Measurements from ENCODE around the gene CTNNA3. TPM values are rescaled to one million over a fixed set of nuclear protein-coding genes. Genes with fewer than 3 reads are reported as not detected.
"Not testable (repeated sequence)": the region's sequence is repeated elsewhere in the genome, so short reads cannot be mapped to it uniquely, and the experiment has no call there.

The CTNNA3 gene
- total RNA-seq, 1 donor, result not detected

GRCh38 chr10:66368146-66368545, 1327.8 kb downstream of the CTNNA3 start:
- TF ChIP-seq CTCF (IDR thresholded peaks at IDR 0.05; ENCODE audit: extremely low read depth, low read depth, low read length), result no peak
- DNase-seq (ENCODE audit: insufficient read length, low spot score, missing footprints), result no peak

GRCh38 chr10:66366163-66366562, 1329.8 kb downstream of the CTNNA3 start:
- Histone ChIP-seq H3K27ac (ENCODE audit: low read depth, low read length) (no peak overlapping the region), H3K9me3 (ENCODE audit: low read depth, low read length) (no peaks in the 10 kb centered on the region), H3K36me3 (ENCODE audit: insufficient read depth, low read length) (no peaks in the 10 kb centered on the region), H2AFZ (ENCODE audit: low read length) (no peak overlapping the region), H3K4me3 (ENCODE audit: insufficient read depth, low read length) (no peak overlapping the region), H3K79me2 (ENCODE audit: insufficient read depth, low read length) (no peaks in the 10 kb centered on the region), H4K20me1 (ENCODE audit: insufficient read depth, low read length) (no peaks in the 10 kb centered on the region), H3K4me2 (ENCODE audit: insufficient read depth, low read length) (no peak overlapping the region), H3K27me3 (ENCODE audit: insufficient read depth, low read length) (no peaks in the 10 kb centered on the region), H3K4me1 (ENCODE audit: insufficient read depth, low read length) (no peaks in the 10 kb centered on the region)
- no peak for TF ChIP-seq CTCF (IDR thresholded peaks at IDR 0.05; ENCODE audit: extremely low read depth, low read depth, low read length)
- DNase-seq (ENCODE audit: insufficient read length, low spot score, missing footprints), result no peak

More at GRCh38 chr10:66368146-66368545, 1327.8 kb downstream of the CTNNA3 start:
- Histone ChIP-seq H4K20me1 (ENCODE audit: insufficient read depth, low read length) (no peaks in the 10 kb centered on the region), H3K9me3 (ENCODE audit: low read depth, low read length) (no peaks in the 10 kb centered on the region), H3K27ac (ENCODE audit: low read depth, low read length) (no peak overlapping the region), H3K79me2 (ENCODE audit: insufficient read depth, low read length) (no peaks in the 10 kb centered on the region), H3K27me3 (ENCODE audit: insufficient read depth, low read length) (no peaks in the 10 kb centered on the region), H3K4me2 (ENCODE audit: insufficient read depth, low read length) (no peak overlapping the region), H3K36me3 (ENCODE audit: insufficient read depth, low read length) (no peaks in the 10 kb centered on the region), H3K4me3 (ENCODE audit: insufficient read depth, low read length) (no peak overlapping the region), H3K4me1 (ENCODE audit: insufficient read depth, low read length) (no peaks in the 10 kb centered on the region), H2AFZ (ENCODE audit: low read length) (no peak overlapping the region)

- H3K27ac ChIP-seq (ENCODE audit: low read depth, low read length), result no peak overlapping the region
- H3K4me3 ChIP-seq (ENCODE audit: insufficient read depth, low read length), result no peak overlapping the region
- no peaks in the 10 kb centered on the region for H3K9me3 ChIP-seq (ENCODE audit: low read depth, low read length)
- TF ChIP-seq CTCF (IDR thresholded peaks at IDR 0.05; ENCODE audit: extremely low read depth, low read depth, low read length), result no peak
- H2AFZ ChIP-seq (ENCODE audit: low read length), result no peak overlapping the region
- no peaks in the 10 kb centered on the region for H4K20me1 ChIP-seq (ENCODE audit: insufficient read depth, low read length)
- no peaks in the 10 kb centered on the region for H3K27me3 ChIP-seq (ENCODE audit: insufficient read depth, low read length)
- H3K79me2 ChIP-seq (ENCODE audit: insufficient read depth, low read length), result no peaks in the 10 kb centered on the region
- no peaks in the 10 kb centered on the region for H3K4me1 ChIP-seq (ENCODE audit: insufficient read depth, low read length)
- no peak overlapping the region for H3K4me2 ChIP-seq (ENCODE audit: insufficient read depth, low read length)
- no peaks in the 10 kb centered on the region for H3K36me3 ChIP-seq (ENCODE audit: insufficient read depth, low read length)
- DNase-seq (ENCODE audit: insufficient read length, low spot score, missing footprints), result no peak
Observed at GRCh38 chr10:66365686-66366085, 1330.3 kb downstream of the CTNNA3 start.

- Histone ChIP-seq H3K9me3 (ENCODE audit: low read depth, low read length) (no peaks in the 10 kb centered on the region), H3K36me3 (ENCODE audit: insufficient read depth, low read length) (no peaks in the 10 kb centered on the region), H3K4me3 (ENCODE audit: insufficient read depth, low read length) (no peak overlapping the region), H3K4me1 (ENCODE audit: insufficient read depth, low read length) (no peaks in the 10 kb centered on the region), H4K20me1 (ENCODE audit: insufficient read depth, low read length) (no peaks in the 10 kb centered on the region), H2AFZ (ENCODE audit: low read length) (no peak overlapping the region), H3K4me2 (ENCODE audit: insufficient read depth, low read length) (no peak overlapping the region), H3K27me3 (ENCODE audit: insufficient read depth, low read length) (no peaks in the 10 kb centered on the region), H3K79me2 (ENCODE audit: insufficient read depth, low read length) (no peaks in the 10 kb centered on the region), H3K27ac (ENCODE audit: low read depth, low read length) (no peak overlapping the region)
- TF ChIP-seq CTCF (IDR thresholded peaks at IDR 0.05; ENCODE audit: extremely low read depth, low read depth, low read length), result no peak
- DNase-seq (ENCODE audit: insufficient read length, low spot score, missing footprints), result no peak
Observed at GRCh38 chr10:66362522-66362921, 1333.5 kb downstream of the CTNNA3 start.

- H4K20me1 ChIP-seq (ENCODE audit: insufficient read depth, low read length); H3K4me3 ChIP-seq (ENCODE audit: insufficient read depth, low read length); H3K27me3 ChIP-seq (ENCODE audit: insufficient read depth, low read length); H2AFZ ChIP-seq (ENCODE audit: low read length); H3K4me2 ChIP-seq (ENCODE audit: insufficient read depth, low read length); H3K36me3 ChIP-seq (ENCODE audit: insufficient read depth, low read length); H3K27ac ChIP-seq (ENCODE audit: low read depth, low read length); DNase-seq (ENCODE audit: insufficient read length, low spot score, missing footprints); H3K4me1 ChIP-seq (ENCODE audit: insufficient read depth, low read length); H3K79me2 ChIP-seq (ENCODE audit: insufficient read depth, low read length); H3K9me3 ChIP-seq (ENCODE audit: low read depth, low read length): not testable (repeated sequence)
Observed at GRCh38 chr10:66353822-66354221, 1342.2 kb downstream of the CTNNA3 start.

Data from osteoblast (primary cell).